GM18502 (cell line): ENCODE measurements around the gene WBP2.

ENCODE experiments used
- ATAC-seq: cut with Tn5 transposase; IDR thresholded peaks from one replicate; pipeline ENCODE4 v1.9.1; 2021; ENCODE audit warnings: mild to moderate bottlenecking; ENCODE audit not compliant: unreplicated experiment, poor library complexity

WBP2 gene

DNA sequence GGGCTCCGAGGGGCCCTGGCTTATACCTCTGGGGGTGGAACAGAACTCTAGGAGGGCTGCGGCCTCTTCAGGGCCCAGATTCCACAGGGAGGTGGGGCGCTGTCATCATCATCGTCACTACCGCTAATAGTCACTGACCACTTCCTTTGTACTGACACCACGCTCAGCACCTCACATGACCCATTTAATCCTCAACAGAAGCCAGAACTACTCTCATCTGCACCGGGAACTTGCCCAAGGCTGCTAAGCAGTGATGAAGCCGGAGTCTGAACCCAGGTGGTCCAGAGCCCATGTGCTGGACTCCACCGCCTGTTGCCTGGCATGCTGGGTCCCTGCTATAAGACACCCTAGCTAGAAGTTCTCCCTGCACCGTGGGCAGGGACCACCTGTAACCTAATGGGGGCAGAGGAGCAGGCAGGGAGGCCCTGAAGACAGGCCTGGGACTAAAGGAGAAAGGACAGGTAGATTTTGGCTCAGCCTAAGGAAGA is 22.9 kb downstream of the WBP2 start:
- ATAC-seq: no peak

DNA sequence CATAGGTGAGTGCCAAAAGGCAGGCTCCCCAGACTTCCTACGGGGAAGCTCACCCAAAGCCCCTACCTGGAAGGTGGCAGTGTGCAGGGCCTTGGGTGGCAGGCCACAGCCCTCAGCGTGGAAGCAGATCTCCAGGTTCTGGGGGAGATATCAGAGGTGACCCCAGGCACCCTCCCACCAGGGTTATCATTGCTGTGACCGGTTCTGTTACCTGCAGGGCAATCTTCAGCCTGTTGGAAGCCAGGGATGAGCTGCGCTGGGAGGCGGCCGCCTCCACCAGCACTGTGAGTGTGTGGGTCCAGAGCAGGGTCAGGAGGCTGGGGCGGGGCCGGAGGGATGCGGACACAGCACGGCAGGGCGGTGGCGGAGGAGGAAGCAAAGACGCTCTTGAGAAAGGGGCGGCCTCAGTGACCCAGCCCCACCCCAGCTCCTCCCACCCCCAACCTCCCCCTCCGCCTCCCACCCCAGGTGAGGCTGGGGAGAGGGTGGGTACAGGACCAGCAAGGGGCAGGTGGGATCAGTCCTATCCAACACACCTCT is 24.0 kb downstream of the WBP2 start:
- ATAC-seq: no peak

DNA sequence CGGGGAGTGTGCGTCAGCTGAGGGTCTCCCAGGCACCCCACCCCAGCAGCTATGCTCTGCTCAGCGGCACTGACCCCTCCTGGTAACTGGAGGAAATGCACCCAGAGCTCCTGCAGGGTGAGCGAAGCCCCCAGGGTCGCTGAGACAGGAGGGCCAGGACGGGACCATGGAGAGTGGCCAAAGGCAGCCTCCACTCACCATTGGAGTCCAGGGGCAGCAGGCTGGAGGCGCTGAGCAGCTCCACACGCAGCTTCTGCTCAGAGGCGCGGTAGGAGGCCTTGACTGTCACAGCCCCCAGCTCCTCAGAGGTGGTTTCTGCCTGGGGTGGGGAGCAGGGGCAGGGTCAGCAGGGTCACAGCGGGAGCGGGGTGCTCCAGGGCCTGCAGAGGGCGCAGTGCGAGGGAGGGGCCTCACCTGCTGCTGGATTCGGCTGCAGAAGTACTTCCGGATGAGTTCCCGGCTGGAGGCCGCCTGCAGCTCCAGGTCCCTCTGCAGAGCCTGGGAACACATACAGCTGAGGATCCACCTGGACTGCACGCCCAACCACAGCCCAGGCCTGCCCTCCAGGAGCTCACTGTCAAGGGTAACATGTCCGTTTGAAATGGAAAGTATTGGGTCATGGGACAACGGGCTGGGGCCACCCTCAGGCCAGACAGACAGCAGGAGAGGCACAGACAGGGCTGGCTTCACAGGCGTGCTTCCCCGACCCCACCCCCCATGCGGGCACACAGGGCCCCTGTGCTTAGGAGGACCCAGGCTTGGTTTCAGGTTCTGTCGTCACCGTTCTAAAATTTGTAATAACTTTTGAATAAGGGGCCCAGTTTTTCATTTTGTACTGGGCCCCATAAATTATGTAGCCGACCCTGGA is 24.7 kb downstream of the WBP2 start:
- no peak for ATAC-seq

- ATAC-seq: no peak
Observed at GRCh38 chr17:75829747-75830146, 25.4 kb downstream of the WBP2 start.

- ATAC-seq: no peak
Observed at GRCh38 chr17:75828741-75829140, 26.4 kb downstream of the WBP2 start.

GRCh38 chr17:75828076-75828400 is 27.1 kb downstream of the WBP2 start:
- ATAC-seq: no peak

DNA sequence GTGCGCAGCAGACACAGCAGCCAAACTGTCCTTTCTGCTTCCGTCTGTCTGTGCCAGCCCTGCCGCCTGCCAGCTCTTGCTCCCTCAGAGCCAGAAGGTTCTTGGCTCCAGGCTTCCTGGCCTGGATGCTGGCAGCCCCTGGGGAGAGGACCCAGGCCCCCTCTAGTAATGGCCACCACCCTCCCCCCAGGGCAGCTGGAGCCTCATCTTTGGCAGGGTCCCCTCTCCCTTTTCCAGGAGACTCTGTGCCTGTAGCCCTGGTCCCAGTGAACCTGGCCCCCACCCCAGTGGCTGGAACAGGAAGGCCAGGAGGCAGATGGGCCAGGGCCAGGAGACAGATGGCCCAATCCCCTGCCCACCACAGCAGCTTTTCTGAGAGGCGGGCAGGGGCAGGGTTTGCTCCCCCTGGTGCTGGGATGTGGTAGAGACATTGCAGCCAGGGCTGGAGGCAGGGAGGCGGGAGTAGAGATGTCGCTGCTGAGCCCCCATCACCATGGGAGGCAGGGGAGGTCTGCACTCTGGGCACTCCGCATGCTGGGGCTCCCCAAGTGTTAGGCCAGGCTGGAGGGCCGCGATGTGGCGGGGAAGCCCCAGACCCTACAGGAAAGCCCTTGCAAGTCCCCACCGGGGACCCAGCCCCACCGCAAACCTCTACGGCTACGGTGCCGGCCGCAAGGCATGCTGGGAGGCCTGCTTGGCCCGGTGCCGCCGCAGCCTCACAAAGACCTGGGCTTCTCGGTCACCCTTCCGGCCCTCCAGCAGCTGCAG is 27.6 kb downstream of the WBP2 start:
- ATAC-seq: no peak

- ATAC-seq: no peak
Observed at GRCh38 chr17:75826561-75827307, 28.4 kb downstream of the WBP2 start.

DNA sequence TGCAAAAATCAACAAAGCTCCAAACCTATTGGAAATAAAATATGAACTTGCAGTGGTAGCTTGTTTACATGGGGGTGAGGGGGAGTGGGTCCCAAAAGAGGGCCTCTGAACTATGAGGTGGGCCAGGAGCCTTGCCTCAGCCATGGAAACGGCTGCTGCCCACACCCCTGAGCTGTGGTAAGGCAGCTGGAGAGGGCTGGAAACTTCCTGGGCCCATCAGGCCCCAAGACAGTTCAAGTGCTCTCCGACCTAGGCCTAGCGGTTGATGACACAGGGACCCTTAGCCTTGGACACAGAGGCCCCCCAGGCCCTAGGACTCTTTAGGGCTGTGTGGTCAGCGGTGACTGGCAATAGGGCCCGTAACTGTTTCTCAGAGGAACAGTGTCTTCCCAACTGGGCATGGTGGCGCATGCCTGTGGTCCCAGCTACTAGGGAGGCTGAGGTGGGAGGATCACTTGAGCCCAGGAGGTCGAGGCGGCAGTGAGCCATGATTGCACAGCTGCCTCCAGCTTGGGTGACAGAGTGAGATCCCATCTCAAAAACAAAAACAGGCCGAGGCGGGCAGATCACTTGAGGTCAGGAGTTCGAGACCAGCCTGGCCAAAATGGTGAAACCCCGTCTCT is 29.3 kb downstream of the WBP2 start:
- no peak for ATAC-seq

- no peak for ATAC-seq
Observed at GRCh38 chr17:75825149-75825552, 30.0 kb downstream of the WBP2 start.

- ATAC-seq: no peak
Observed at GRCh38 chr17:75824666-75825065, 30.5 kb downstream of the WBP2 start.

GRCh38 chr17:75824050-75824552 is 31.0 kb downstream of the WBP2 start:
- ATAC-seq: no peak

DNA sequence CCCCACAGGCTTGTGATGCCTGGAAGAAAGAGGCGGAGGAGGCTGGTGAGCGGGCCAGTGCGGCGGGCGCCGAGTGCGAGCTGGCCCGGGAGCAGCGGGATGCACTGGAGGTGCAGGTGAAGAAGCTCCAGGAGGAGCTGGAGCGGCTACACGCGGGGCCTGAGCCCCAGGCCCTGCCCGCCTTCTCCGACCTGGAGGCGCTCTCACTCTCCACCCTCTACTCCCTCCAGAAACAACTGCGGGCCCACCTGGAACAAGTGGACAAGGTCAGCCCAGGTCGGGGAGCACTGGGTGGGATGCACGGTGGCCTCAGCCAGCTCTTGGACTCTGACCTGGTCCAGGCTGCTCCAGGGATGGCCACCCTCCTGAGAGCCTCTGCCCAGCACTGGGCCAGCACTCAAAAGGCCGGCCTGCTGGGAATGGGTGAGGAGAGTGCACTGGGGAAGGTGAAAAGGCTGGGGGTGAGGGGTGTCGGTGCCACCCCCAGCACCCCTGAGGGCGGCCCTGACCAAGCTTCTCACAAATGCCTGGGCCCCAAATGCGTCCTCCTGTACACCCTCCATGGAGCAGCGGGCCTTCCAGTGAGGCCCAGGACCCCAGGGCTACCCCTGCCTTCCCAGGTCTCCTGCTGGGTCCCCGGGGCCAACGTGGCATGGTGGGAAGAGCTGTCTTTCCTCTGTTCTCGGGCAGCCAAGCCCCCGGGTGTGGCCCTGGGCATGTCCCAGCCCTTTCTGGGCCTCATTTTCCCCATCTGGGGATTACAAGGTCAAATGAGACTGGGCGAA is 31.7 kb downstream of the WBP2 start:
- no peak for ATAC-seq

GRCh38 chr17:75822800-75823166 is 32.4 kb downstream of the WBP2 start:
- no peak for ATAC-seq

GRCh38 chr17:75822119-75822799 is 32.9 kb downstream of the WBP2 start:
- ATAC-seq: no peak

- no peak for ATAC-seq
Observed at GRCh38 chr17:75821552-75821951, 33.6 kb downstream of the WBP2 start.

- no peak for ATAC-seq
Observed at GRCh38 chr17:75820094-75821080, 34.7 kb downstream of the WBP2 start.

- no peak for ATAC-seq
Observed at GRCh38 chr17:75819678-75820077, 35.5 kb downstream of the WBP2 start.
